IMR-90 (cell line): ENCODE measurements around the gene YPEL5. TPM values are rescaled to one million over a fixed set of nuclear protein-coding genes. Genes with fewer than 3 reads are reported as not detected.

Experiments used
- ATAC-seq: fragments of 200-7000 bp; cut with Tn5 transposase; 2 replicates; pipeline ENCODE4 v1.9.1; 2020; ENCODE audit warnings: low read depth, mild to moderate bottlenecking, moderate library complexity
- BruUV-seq: library from RNA; stranded (reverse); fragments of 400-500 nt; replicated peaks from 2 replicates; lab custom pipeline; 2021; lab: Mats Ljungman, UMichigan
- CTCF ChIA-PET: fragments of 300-600 bp; formaldehyde crosslinking; extraction: SDS; loops from one replicate; lab custom pipeline; 2021; ENCODE audit warnings: antibody characterized with exemption; lab: Yijun Ruan, JAX
- POLR2A ChIA-PET: fragments of 300-600 bp; sonication (Branson Sonifier 250); formaldehyde crosslinking; loops from one replicate; lab custom pipeline; 2022; ENCODE audit warnings: antibody characterized with exemption; ENCODE audit not compliant: unreplicated experiment; lab: Charles Lee
- DNase-seq: peaks from one replicate; pipeline ENCODE4 v3.0.0; 2013
- H2AFZ ChIP-seq: replicated peaks from 2 replicates; pipeline ENCODE3; 2013; ENCODE audit warnings: low read length, mild to moderate bottlenecking; ENCODE audit not compliant: poor library complexity
- H2AK5ac ChIP-seq: 2 replicates; pipeline ENCODE4 v1.6.1; 2013; ENCODE audit warnings: low read depth, low read length, inconsistent platforms
- H2AK9ac ChIP-seq: replicated peaks from 2 replicates; pipeline ENCODE3; 2013; ENCODE audit warnings: mild to moderate bottlenecking, low read depth, low read length, moderate library complexity; ENCODE audit not compliant: poor library complexity
- H2BK120ac ChIP-seq: 2 replicates; pipeline ENCODE4 v1.6.1; 2013; ENCODE audit warnings: low read depth, low read length, inconsistent platforms
- H2BK15ac ChIP-seq: 3 replicates; pipeline ENCODE4 v1.6.1; 2013; ENCODE audit warnings: low read depth, low read length, inconsistent platforms
- H2BK20ac ChIP-seq: 2 replicates; pipeline ENCODE4 v1.6.1; 2013; ENCODE audit warnings: low read depth, mild to moderate bottlenecking, inconsistent platforms, low read length, moderate library complexity
- H2BK5ac ChIP-seq: 2 replicates; pipeline ENCODE4 v1.6.1; 2013; ENCODE audit warnings: mild to moderate bottlenecking, low read depth, low read length, inconsistent platforms; ENCODE audit not compliant: poor library complexity, severe bottlenecking
- H3K14ac ChIP-seq: replicated peaks from 2 replicates; pipeline ENCODE4 v1.6.1; 2013; ENCODE audit warnings: low read depth, low read length, inconsistent platforms
- H3K18ac ChIP-seq: 2 replicates; pipeline ENCODE4 v1.6.1; 2013; ENCODE audit warnings: low read depth, low read length, control low read depth
- H3K23ac ChIP-seq: 2 replicates; pipeline ENCODE4 v1.6.1; 2013; ENCODE audit warnings: low read depth, low read length, inconsistent platforms
- H3K27ac ChIP-seq: 2 replicates; pipeline ENCODE4 v1.5.1; 2013; ENCODE audit warnings: mild to moderate bottlenecking, control low read depth, low read length; ENCODE audit not compliant: insufficient read depth
- H3K27me3 ChIP-seq: 2 replicates; pipeline ENCODE4 v1.6.1; 2013; ENCODE audit warnings: low read length; ENCODE audit not compliant: control insufficient read depth, insufficient read depth
- H3K36me3 ChIP-seq: 2 replicates; pipeline ENCODE4 v1.6.1; 2013; ENCODE audit warnings: low read length, mixed read lengths; ENCODE audit not compliant: control insufficient read depth, insufficient read depth
- H3K4ac ChIP-seq: 2 replicates; pipeline ENCODE4 v1.6.1; 2013; ENCODE audit warnings: low read depth, low read length, inconsistent platforms
- H3K4me1 ChIP-seq: 2 replicates; pipeline ENCODE4 v1.6.1; 2013; ENCODE audit warnings: low read length, mixed read lengths; ENCODE audit not compliant: control insufficient read depth, insufficient read depth
- H3K4me2 ChIP-seq: 2 replicates; pipeline ENCODE4 v1.6.1; 2013; ENCODE audit warnings: low read depth, mild to moderate bottlenecking, control low read depth, low read length, moderate library complexity
- H3K4me3 ChIP-seq: 2 replicates; pipeline ENCODE4 v1.5.1; 2013; ENCODE audit warnings: low read depth, mild to moderate bottlenecking, control low read depth, low read length, moderate library complexity; ENCODE audit not compliant: insufficient read depth
- H3K56ac ChIP-seq: 2 replicates; pipeline ENCODE4 v1.6.1; 2013; ENCODE audit warnings: low read length, inconsistent platforms; ENCODE audit not compliant: insufficient read depth; ENCODE audit errors: extremely low read depth
- H3K79me1 ChIP-seq, 2 experiments: 2 replicates each; pipeline ENCODE4 v1.6.1; 2013; ENCODE audit warnings: low read length in 2 of 2, inconsistent platforms in 1 of 2, low read depth in 1 of 2
- H3K9ac ChIP-seq: 2 replicates; pipeline ENCODE4 v1.6.1; 2013; ENCODE audit warnings: low read depth, low read length, control low read depth
- H3K9me1 ChIP-seq: 2 replicates; pipeline ENCODE4 v1.6.1; 2013; ENCODE audit warnings: low read length, inconsistent platforms; ENCODE audit not compliant: insufficient read depth
- H3K9me3 ChIP-seq: 2 replicates; pipeline ENCODE4 v1.6.1; 2013; ENCODE audit warnings: low read length; ENCODE audit not compliant: control insufficient read depth, insufficient read depth
- H4K20me1 ChIP-seq: 2 replicates; pipeline ENCODE4 v1.6.1; 2013; ENCODE audit warnings: low read length, inconsistent platforms; ENCODE audit not compliant: insufficient read depth
- H4K5ac ChIP-seq: 2 replicates; pipeline ENCODE4 v1.6.1; 2013; ENCODE audit warnings: mild to moderate bottlenecking, low read depth, low read length, control low read depth
- H4K8ac ChIP-seq, 2 experiments: 2 replicates each; pipeline ENCODE4 v1.6.1; 2013; ENCODE audit warnings: low read depth in 2 of 2, low read length in 2 of 2, control low read depth in 1 of 2, inconsistent platforms in 1 of 2
- H4K91ac ChIP-seq: 2 replicates; pipeline ENCODE4 v1.6.1; 2013; ENCODE audit warnings: low read depth, low read length, inconsistent platforms; ENCODE audit not compliant: insufficient read depth
- BHLHE40 ChIP-seq: fragments of 150-350 bp; IDR thresholded peaks from 2 replicates; pipeline ENCODE4 v1.6.1; 2016; ENCODE audit warnings: mild to moderate bottlenecking, low read depth, low read length
- FOS ChIP-seq: fragments of 150-350 bp; IDR thresholded peaks from 2 replicates; pipeline ENCODE4 v1.6.1; 2016; ENCODE audit warnings: low read depth, low read length
- SMC3 ChIP-seq: fragments of 150-350 bp; IDR thresholded peaks from 2 replicates; pipeline ENCODE4 v1.6.1; 2016; ENCODE audit warnings: low read depth, mild to moderate bottlenecking, antibody characterized with exemption, low read length, moderate library complexity
- WGBS, 2 experiments: methylation state at CpG; one replicate each; pipeline versions ENCODE4 v1.1.5 to v1.1.7; 2013; ENCODE audit warnings: missing lambda C conversion rate in 2 of 2; ENCODE audit not compliant: insufficient read length in 1 of 2; ENCODE audit errors: extremely low coverage in 2 of 2; 5-methylcytosine and 5-hydroxymethylcytosine counted together
- dilution Hi-C: fragments of 300-500 bp; cut with HindIII; formaldehyde crosslinking; loops from one replicate; pipeline ENCODE4 v1.14.3; 2018; ENCODE audit warnings: low sequenced_read_pairs; ENCODE audit not compliant: unreplicated experiment
- in situ Hi-C: fragments of 300-500 bp; cut with MboI; formaldehyde crosslinking; loops from 3 replicates; pipeline ENCODE4 v1.14.3; 2019; ENCODE audit warnings: low sequenced_read_pairs, inconsistent platforms, mixed read lengths
- intact Hi-C: fragments of 100-400 bp; cut with micrococcal nuclease; formaldehyde crosslinking; loops from 2 replicates; pipeline ENCODE4 v1.10.0; 2022
- polyA plus RNA-seq, 3 experiments: library from polyadenylated mRNA; depleted of rRNA; stranded (reverse); fragments of >200 nt; gene quantifications; 2 replicates each; pipeline ENCODE4 v1.2.3, GENCODE V29; 2012; ENCODE audit warnings: low replicate concordance in 1 of 3
- total RNA-seq: library from RNA; depleted of rRNA; stranded (reverse); fragments of >200 nt; gene quantifications from 2 replicates; pipeline ENCODE4 v1.2.3, GENCODE V29; 2012

YPEL5 gene
- total and polyA plus RNA-seq, 2 of the 4 experiments (the other 2 are of a cell fraction) = 40.7 to 62.6 TPM

DNA sequence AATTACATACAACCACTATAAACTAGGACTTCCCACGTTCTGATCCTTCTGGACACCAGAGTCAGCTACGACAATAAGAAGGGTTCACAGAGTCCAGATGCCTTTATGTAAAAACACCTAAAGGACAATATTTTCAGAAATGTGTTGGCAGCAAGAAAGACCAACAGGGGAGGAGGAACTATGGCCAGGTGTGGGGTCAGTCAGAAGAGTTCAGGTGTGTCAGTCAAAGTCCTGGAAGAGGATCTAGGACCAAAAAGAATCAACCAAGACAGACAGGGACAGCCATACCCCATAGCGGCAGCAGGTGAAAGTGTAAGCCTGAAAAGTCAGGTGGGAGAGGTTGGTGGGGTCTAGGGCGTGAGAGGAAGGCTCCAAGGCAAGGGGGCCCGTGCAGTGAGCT lies 38.0 kb upstream of the YPEL5 start:
- Histone ChIP-seq H3K4me2 (no peak overlapping the region), H3K4me3 (no peak overlapping the region), H2BK5ac (no peak overlapping the region), H3K9me3 (no peaks in the 10 kb centered on the region), H3K27me3 (no peaks in the 10 kb centered on the region; the same call in 1 of the 2 replicates), H3K36me3 (no peaks in the 10 kb centered on the region), H2AFZ (no peak overlapping the region), H2BK15ac (no peak overlapping the region), H4K91ac (no peak overlapping the region), H3K4me1 (peaks cover 7% of the 10 kb centered on the region), H3K27ac (no peak overlapping the region), H3K4ac (no peak overlapping the region; the same call in 1 of the 2 replicates), H2AK5ac (peak overlapping the region; percentile 43; the same call in 1 of the 2 replicates), H3K9ac (no peak overlapping the region), H4K5ac (no peak overlapping the region), H4K20me1 (no peaks in the 10 kb centered on the region), H3K56ac (no peak overlapping the region), H3K18ac (no peak overlapping the region), H3K23ac (no peak overlapping the region), H2BK120ac (peak overlapping the region; percentile 13; the same call in 1 of the 2 replicates), H2AK9ac (no peak overlapping the region), H3K14ac (no peak overlapping the region; the same call in 1 of the 2 replicates), H3K79me1 (no peaks in the 10 kb centered on the region), H3K9me1 (peaks cover 4% of the 10 kb centered on the region), H4K8ac (no peak overlapping the region), H2BK20ac (peak overlapping the region; percentile 25; the same call in 1 of the 2 replicates)
- ChIA-PET CTCF (no interaction called here), POLR2A (no interaction called here)
- TF ChIP-seq BHLHE40 (no peak), FOS (no peak), SMC3 (no peak)
- BruUV-seq = no TSS peak
- no CpG with 5 or more reads among the region's 5 CpGs for WGBS, 2 experiments
- in situ Hi-C loops (no loop called here), dilution Hi-C loops (no loop called here), intact Hi-C loops (no loop called here)
- ATAC-seq (no peak), DNase-seq (no peak)
